Effector memory CD8-positive, alpha-beta T cell (primary cell): Measurements from ENCODE around the gene TAS2R41.

Source experiments
- ATAC-seq: fragments of 150-1000 bp; cut with Tn5 transposase; replicated peaks from 2 replicates; pipeline ENCODE4 v1.10.0; 2021; ENCODE audit warnings: mild to moderate bottlenecking, moderate library complexity
- DNase-seq, 3 experiments: peaks; one replicate each; pipeline ENCODE4 v3.0.0; 2021
- H3K27ac Mint-ChIP-seq, 2 donors: one replicate each; pipeline ENCODE4 v1.8.0; 2022; ENCODE audit warnings: mild to moderate bottlenecking in 2 of 2, mixed read lengths in 2 of 2, moderate library complexity in 2 of 2
- H3K27me3 Mint-ChIP-seq, 2 donors: one replicate each; pipeline ENCODE4 v1.8.0; 2022; ENCODE audit warnings: mixed read lengths in 2 of 2
- H3K36me3 Mint-ChIP-seq: one replicate; pipeline ENCODE4 v1.8.0; 2022; ENCODE audit warnings: mild to moderate bottlenecking, moderate library complexity, mixed read lengths; ENCODE audit not compliant: insufficient read depth
- H3K4me1 Mint-ChIP-seq, 2 donors: one replicate each; pipeline ENCODE4 v1.8.0; 2022; ENCODE audit warnings: low read depth in 2 of 2, mixed read lengths in 2 of 2
- H3K4me3 Mint-ChIP-seq, 2 donors: one replicate each; pipeline ENCODE4 v1.8.0; 2022; ENCODE audit warnings: mild to moderate bottlenecking in 2 of 2, mixed read lengths in 2 of 2, moderate library complexity in 2 of 2
- H3K9me3 Mint-ChIP-seq, 2 donors: one replicate each; pipeline ENCODE4 v1.8.0; 2022; ENCODE audit warnings: mixed read lengths in 2 of 2

TAS2R41 gene

DNA sequence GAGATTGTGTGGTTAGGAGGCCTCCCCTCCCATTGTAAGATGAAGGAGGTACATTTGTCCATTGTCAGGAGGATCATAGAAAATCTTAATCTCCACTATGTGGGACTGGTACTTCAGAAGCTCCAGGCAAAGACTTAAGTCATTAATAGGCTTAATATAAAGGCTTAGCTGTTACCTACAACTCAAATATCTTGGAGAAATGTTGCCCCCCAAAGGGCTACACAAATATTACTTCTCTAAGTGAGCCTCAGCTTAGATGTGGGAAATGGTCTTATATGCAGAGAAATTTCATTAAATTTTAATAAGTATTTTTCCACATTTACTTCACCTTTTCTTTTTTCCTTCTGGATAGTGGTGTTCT lies 27.2 kb downstream of the TAS2R41 start:
- no peak overlapping the region for H3K27ac Mint-ChIP-seq
- ATAC-seq (no peak), DNase-seq (no peak)
- H3K9me3 Mint-ChIP-seq: no peaks in the 10 kb centered on the region
- no peaks in the 10 kb centered on the region for H3K4me1 Mint-ChIP-seq
- no peak overlapping the region for H3K4me3 Mint-ChIP-seq
- H3K36me3 Mint-ChIP-seq: peaks cover 2% of the 10 kb centered on the region
- H3K27me3 Mint-ChIP-seq: peaks cover 29 to 35% of the 10 kb centered on the region in 2 donors

DNA sequence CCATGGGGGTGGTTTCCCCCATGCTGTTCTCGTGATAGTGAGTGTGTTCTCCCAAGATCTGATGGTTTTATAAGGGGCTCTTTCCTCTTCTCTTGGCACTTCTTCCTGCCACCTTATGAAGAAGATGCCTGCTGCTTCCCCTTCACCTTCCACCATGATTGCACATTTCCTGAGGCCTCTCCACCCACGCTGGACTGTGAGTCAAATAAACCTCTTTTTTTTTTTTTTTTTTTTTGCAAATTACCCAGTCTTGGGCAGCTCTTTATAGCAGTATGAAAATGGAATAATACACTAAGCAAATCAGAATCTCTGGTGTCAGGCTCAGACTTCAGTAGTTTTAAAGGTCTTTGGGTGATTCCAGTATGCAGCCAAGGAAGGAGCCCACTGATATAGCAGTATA lies 28.2 kb downstream of the TAS2R41 start:
- ATAC-seq (no peak), DNase-seq (no peak)
- H3K9me3 Mint-ChIP-seq: no peaks in the 10 kb centered on the region
- H3K4me3 Mint-ChIP-seq: no peak overlapping the region
- H3K27ac Mint-ChIP-seq: no peak overlapping the region
- H3K27me3 Mint-ChIP-seq: peaks cover 23 to 27% of the 10 kb centered on the region in 2 donors
- no peaks in the 10 kb centered on the region for H3K4me1 Mint-ChIP-seq
- H3K36me3 Mint-ChIP-seq: peaks cover 2% of the 10 kb centered on the region

DNA sequence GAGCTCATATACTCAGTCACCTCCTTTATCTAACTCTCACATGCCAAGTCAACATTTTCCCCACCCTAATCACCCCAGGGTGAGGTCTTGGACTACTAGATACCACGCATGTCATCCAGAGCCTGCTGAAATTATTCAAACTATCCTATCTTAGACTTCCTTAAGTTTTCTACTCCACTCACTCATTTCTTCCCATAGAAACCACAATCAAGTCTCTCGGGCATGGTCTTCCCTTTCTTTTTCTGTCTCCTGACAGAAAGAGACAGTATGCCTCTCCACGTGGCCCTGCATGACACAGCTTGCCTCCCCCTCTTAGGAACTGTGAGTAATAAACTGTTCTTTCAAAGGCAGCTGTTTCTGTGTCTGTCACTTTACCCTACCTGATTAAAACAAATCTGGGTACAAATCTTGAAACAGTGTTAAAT lies 29.4 kb downstream of the TAS2R41 start:
- Mint-ChIP-seq H3K27ac (no peak overlapping the region), H3K9me3 (no peaks in the 10 kb centered on the region), H3K4me1 (no peaks in the 10 kb centered on the region), H3K4me3 (no peak overlapping the region), H3K27me3 (peaks cover 16 to 23% of the 10 kb centered on the region in 2 donors), H3K36me3 (peaks cover 2% of the 10 kb centered on the region)
- no peak for DNase-seq
- ATAC-seq: no peak

DNA sequence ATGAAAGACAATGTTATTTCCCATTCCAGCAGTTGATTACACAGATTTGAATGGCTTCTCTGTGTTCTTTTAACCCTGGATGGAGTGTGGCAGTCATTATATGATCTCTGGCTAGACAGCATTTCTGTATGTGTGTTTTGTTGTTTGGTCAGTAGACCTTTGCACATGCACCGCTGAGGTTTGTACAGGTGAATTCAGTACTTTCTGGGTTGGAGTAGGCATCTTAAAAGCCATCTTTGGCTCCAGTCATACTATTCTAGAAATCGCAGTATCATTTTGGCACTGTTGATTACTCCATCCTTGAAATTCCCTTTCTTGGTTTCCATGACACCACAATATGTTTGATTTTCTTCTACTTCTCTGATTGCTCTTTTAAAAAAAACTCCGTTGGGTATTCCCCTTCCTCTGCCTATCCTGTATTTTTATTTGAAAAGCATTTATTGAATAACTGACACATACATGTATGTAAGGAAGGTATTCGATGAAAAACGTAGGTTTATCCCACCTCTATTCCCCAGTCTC lies 29.9 kb downstream of the TAS2R41 start:
- ATAC-seq (no peak), DNase-seq (no peak)
- H3K27ac Mint-ChIP-seq: no peak overlapping the region
- H3K36me3 Mint-ChIP-seq: no peaks in the 10 kb centered on the region
- no peaks in the 10 kb centered on the region for H3K9me3 Mint-ChIP-seq
- H3K4me1 Mint-ChIP-seq: no peaks in the 10 kb centered on the region
- peaks cover 20 to 23% of the 10 kb centered on the region in 2 donors for H3K27me3 Mint-ChIP-seq
- H3K4me3 Mint-ChIP-seq: no peak overlapping the region

DNA sequence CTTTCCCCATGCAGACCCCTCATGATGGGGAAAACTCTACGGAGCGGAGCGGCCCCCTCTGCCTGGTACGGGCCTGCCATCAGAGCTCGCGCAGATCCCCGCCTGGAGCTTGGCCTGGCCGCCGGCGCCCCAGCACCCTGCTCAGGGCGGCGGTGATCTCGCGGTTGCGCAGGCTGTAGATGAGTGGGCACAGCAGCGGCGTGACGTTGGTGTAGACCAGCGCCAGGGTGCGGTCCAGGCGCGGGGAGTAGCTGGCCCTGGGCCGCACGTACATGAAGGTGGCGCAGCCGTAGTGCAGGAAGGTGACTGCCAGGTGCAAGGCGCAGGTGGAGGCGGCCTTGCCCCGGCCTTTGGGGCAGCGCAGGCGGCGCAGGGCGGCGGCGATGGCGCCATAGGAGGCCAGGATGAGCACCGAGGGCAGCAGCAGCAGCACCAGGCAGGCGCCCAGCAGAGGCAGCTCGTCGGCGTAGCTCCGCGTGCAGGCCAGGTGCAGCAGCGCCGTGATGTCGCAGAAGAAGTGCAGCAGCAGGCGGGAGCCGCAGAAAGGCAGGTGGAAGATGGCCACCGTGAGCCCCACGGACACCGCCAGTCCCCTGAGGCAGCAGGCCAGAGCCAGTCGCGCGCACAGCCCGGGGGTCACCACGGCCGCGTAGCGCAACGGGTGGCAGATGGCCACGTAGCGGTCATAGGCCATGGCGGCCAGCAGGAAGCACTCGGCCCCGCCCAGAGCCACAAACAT lies 33.4 kb downstream of the TAS2R41 start:
- H3K4me1 Mint-ChIP-seq: no peaks in the 10 kb centered on the region
- no peak overlapping the region for H3K4me3 Mint-ChIP-seq
- H3K27ac Mint-ChIP-seq: no peak overlapping the region
- no peaks in the 10 kb centered on the region for H3K9me3 Mint-ChIP-seq
- DNase-seq (no peak), ATAC-seq (no peak)
- peaks cover 26 to 30% of the 10 kb centered on the region in 2 donors for H3K27me3 Mint-ChIP-seq
- H3K36me3 Mint-ChIP-seq: no peaks in the 10 kb centered on the region

DNA sequence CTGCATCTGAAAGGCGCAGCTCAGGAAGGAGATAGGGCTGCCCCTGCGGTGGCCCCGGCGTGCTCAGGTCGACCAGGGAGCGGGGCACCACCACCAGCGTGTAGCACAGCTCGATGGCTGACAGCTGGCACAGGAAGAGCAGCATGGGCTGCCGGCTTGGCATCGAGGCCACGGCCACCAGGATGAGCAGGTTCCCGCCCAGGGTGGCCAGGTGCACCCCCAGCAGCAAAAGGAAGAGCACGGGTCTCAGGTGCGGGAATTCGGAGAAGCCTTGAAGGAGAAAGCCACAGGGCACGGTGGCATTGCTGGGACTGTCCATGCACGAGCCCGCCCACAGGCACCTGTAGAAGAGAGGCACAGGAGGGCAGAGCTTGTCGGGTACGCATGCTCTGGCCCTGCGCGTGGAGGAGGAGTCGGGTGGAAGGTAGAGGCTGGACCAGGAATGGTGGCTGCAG lies 33.9 kb downstream of the TAS2R41 start:
- Mint-ChIP-seq H3K4me3 (no peak overlapping the region), H3K4me1 (no peaks in the 10 kb centered on the region), H3K27me3 (peaks cover 31 to 32% of the 10 kb centered on the region in 2 donors), H3K27ac (no peak overlapping the region), H3K9me3 (no peaks in the 10 kb centered on the region), H3K36me3 (no peaks in the 10 kb centered on the region)
- ATAC-seq: no peak
- no peak for DNase-seq

DNA sequence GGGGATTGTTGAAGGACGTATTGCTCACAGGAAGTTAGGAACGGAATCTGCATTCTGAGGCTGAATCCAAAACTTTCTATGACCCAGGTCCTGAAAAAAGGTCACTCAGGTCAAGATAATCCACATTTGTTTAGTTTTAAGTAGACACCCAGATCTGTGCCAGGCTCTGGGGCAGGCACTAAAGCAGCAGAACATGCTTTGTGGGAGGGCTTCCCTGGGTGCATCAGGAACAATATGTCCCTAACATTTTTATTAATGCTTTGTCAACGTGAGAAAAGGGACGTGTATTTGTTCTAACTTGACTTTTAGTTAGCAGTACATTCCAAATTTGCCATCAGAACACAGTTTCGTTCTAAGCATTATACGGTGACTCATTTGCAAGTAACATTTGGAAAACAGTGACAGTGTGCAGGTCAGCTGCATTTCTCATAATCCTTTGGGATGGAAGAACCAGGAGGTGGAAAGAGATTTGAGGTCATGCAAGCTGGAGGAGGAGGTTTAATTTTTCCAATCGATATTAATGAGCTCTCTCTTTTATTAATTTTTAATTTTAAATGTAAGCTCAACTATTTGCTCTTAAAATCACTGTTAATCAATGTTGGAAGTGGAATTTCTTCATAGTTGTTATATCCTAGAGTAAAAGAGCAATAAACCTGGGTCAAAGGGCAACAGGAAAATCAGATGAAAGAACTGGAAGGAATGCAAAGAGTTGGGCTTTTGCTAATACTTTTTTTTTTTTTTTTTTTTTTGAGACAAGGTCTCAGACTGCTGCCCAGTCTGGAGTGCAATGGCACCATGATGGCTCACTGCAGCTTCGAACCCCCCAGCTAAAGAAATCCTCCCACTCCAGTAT lies 35.0 kb downstream of the TAS2R41 start:
- no peak for ATAC-seq
- H3K4me1 Mint-ChIP-seq: no peaks in the 10 kb centered on the region
- no peak overlapping the region for H3K4me3 Mint-ChIP-seq
- H3K36me3 Mint-ChIP-seq: no peaks in the 10 kb centered on the region
- DNase-seq: no peak
- H3K27ac Mint-ChIP-seq: no peak overlapping the region
- peaks cover 39 to 43% of the 10 kb centered on the region in 2 donors for H3K27me3 Mint-ChIP-seq
- no peaks in the 10 kb centered on the region for H3K9me3 Mint-ChIP-seq

DNA sequence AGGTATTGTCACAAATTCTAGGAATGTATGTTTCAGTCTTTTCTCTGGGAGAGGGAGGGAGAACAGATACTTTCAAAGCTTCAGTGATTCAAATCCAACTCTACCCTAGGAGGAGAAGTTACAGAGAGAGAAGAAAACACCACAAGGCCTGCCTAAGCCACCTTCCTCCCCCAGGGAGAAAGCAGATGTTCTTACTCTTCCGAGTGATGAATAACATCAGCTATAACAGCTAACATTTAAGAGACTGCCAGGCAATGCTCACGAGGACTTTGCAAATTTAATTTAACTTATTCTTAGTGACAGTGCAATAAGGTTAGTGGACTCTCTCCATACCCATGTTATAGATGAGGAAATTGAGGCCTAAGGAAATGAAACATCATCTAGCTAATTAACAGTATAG lies 36.8 kb downstream of the TAS2R41 start:
- Mint-ChIP-seq H3K27me3 (peaks cover 49 to 57% of the 10 kb centered on the region in 2 donors), H3K4me1 (no peaks in the 10 kb centered on the region), H3K9me3 (no peaks in the 10 kb centered on the region), H3K36me3 (no peaks in the 10 kb centered on the region), H3K27ac (no peak overlapping the region), H3K4me3 (no peak overlapping the region)
- DNase-seq (no peak), ATAC-seq (no peak)

DNA sequence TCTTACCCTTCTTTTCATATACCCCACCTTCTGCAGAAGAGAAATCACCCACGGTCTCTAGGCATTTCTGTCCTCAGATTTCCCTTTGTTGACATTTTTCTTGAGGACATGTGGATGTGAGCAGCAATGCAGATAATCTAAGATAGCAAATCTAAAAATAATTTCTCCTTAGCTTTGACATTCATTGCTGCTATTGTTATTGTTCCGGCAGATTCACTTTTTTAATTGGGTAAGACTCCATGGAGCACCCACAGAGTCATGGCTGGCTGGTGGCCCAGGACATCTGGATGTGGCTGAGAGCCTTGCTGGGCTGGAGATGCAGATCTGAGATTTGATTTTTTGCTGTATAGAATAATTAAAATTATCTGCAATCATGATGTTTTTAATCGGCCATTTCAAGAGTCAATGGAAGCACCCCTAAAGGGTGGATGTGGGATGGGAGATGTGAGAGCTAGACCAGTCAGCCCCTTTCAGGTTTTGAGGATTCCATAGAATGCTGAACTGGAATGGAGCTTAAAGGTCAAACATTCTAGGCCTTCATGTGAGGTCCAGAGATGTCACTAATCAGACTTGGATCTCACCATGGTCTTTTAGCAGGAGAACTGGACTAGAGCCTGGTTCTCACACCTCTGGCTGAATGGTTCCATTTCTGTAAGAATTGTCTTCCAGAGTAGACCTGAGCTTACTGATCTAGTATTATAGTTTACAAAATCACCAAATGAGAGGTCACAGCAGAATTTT lies 37.5 kb downstream of the TAS2R41 start:
- Mint-ChIP-seq H3K4me1 (no peaks in the 10 kb centered on the region), H3K9me3 (no peaks in the 10 kb centered on the region), H3K27ac (no peak overlapping the region), H3K36me3 (no peaks in the 10 kb centered on the region), H3K27me3 (peaks cover 56 to 64% of the 10 kb centered on the region in 2 donors), H3K4me3 (no peak overlapping the region)
- DNase-seq (no peak), ATAC-seq (no peak)

DNA sequence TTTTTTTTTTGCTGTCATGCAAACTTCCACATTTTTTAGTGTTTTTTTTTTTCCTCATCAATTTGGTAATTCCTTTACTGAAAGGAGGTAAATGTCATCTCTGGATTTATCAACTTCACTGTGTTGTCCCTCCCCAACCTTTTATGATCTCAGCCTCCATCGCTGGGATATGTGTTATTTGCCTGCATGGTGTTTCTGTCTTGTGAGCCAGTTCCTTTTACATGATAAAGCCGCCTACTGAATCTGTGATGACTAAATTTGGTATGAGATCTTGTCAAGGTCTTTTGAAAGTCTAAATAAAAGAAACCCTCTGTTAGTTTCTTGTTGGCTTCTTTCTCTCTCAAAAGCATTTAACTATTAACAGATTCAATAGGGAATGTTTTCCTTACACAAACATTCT lies 39.3 kb downstream of the TAS2R41 start:
- H3K27me3 Mint-ChIP-seq: peaks cover 66 to 75% of the 10 kb centered on the region in 2 donors
- no peak for ATAC-seq
- no peak overlapping the region for H3K4me3 Mint-ChIP-seq
- no peak overlapping the region for H3K27ac Mint-ChIP-seq
- H3K36me3 Mint-ChIP-seq: no peaks in the 10 kb centered on the region
- no peaks in the 10 kb centered on the region for H3K4me1 Mint-ChIP-seq
- no peak for DNase-seq
- H3K9me3 Mint-ChIP-seq: no peaks in the 10 kb centered on the region

DNA sequence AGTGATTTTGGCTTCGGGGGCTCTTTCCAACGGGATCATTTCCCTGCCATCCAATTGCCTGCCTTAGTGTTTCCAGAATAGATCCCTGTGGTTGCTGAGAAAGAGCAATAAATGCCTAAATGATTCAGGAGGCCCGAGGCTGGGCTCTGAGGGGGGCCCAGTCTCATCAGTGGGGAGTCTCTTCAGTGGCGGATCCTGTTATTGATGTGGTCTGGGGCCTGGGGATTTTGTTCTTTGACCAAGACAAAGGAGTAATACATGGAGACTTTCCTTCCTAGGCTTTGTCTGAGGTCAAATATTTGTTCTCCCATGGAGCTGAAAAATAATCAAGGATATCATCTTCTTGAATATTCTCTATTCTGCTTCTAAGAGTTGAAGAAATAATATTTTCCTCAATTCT lies 40.8 kb downstream of the TAS2R41 start:
- no peaks in the 10 kb centered on the region for H3K4me1 Mint-ChIP-seq
- no peak overlapping the region for H3K27ac Mint-ChIP-seq

DNA sequence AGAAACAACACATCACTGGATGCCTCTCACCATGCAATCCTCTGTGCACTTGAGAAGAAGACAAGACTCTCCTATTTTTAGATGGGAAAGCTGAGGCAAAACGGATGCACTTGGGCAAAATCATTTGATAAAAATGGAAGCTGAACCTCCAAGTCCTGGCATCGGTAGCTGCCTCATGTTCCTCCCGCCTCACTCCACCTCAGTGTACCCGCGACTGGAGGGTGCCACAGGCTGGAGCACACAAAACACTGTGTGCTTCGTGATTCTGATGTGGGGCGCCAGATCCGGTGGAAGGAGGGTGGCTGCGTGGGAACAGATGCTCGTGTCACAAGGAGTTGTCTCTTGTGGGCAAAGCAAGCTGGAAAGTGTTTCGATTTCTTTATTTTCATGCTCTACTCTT lies 41.3 kb downstream of the TAS2R41 start:
- no peaks in the 10 kb centered on the region for H3K36me3 Mint-ChIP-seq
- H3K4me1 Mint-ChIP-seq: no peaks in the 10 kb centered on the region
- H3K27ac Mint-ChIP-seq: no peak overlapping the region
- H3K9me3 Mint-ChIP-seq: no peaks in the 10 kb centered on the region
- no peak for DNase-seq
- H3K4me3 Mint-ChIP-seq: no peak overlapping the region
- peaks cover 58 to 60% of the 10 kb centered on the region in 2 donors for H3K27me3 Mint-ChIP-seq
- ATAC-seq: no peak

More for the DNA sequence above, 40.8 kb downstream of the TAS2R41 start:
- Mint-ChIP-seq H3K4me3 (no peak overlapping the region), H3K27me3 (peaks cover 62 to 64% of the 10 kb centered on the region in 2 donors), H3K36me3 (no peaks in the 10 kb centered on the region), H3K9me3 (no peaks in the 10 kb centered on the region)
- DNase-seq (no peak), ATAC-seq (no peak)

DNA sequence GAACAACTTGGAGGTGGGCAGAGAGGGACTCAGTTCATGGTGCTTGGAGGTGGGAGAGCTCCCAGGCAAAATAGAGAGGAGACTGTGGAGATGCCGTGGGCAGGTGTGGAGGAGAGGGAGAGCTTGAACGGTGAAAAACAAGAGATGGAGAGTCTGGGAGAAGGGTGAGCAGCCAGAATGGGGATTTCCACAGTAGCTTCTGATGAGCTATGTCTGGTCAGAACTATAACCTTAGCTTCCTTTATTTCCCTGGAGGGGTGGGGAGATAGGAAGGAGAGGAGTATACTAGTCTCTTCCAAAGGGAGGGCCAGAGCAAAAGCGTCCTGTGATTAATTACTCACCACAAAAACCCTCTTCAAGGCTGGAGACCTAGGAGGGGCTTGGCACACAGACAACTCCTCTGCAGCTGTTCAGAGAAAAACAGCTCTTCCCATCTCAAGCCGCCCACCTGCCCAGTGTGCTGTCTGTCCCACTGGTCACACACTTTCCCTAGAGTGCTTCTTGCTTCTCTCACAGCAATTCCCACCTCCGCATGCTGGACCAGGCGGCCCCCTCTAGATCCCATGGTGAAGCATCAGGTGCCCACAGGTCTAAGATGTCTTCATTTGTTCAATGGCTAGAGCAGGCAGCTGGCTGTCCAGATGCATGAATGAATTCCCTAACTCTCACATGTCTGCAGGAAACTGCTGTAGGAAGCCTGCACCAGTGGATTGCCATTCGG lies 41.9 kb downstream of the TAS2R41 start:
- no peaks in the 10 kb centered on the region for H3K36me3 Mint-ChIP-seq
- DNase-seq (no peak), ATAC-seq (no peak)
- no peak overlapping the region for H3K27ac Mint-ChIP-seq
- H3K27me3 Mint-ChIP-seq: peaks cover 52 to 56% of the 10 kb centered on the region in 2 donors
- H3K4me3 Mint-ChIP-seq: no peak overlapping the region
- no peaks in the 10 kb centered on the region for H3K4me1 Mint-ChIP-seq
- H3K9me3 Mint-ChIP-seq: no peaks in the 10 kb centered on the region
